Skeletal muscle tissue (tissue), 4 donors: ENCODE results near the gene SYT8. TPM values are rescaled to one million over a fixed set of nuclear protein-coding genes. Genes with fewer than 3 reads are reported as not detected.
"Not testable (repeated sequence)": the region's sequence is repeated elsewhere in the genome, so short reads cannot be mapped to it uniquely, and the experiment has no call there.

ENCODE experiments used
- H3K27ac ChIP-seq: one replicate; pipeline ENCODE4 v1.7.0; 2013; ENCODE audit warnings: mild to moderate bottlenecking, low read depth, low read length, inconsistent platforms
- H3K27me3 ChIP-seq, 3 donors: one replicate each; pipeline ENCODE4 v1.7.0; 2013; ENCODE audit warnings: low read length in 3 of 3; ENCODE audit not compliant: control insufficient read depth in 3 of 3, insufficient read depth in 3 of 3
- H3K36me3 ChIP-seq, 3 donors: one replicate each; pipeline ENCODE4 v1.7.0; 2013; ENCODE audit warnings: low read length in 3 of 3; ENCODE audit not compliant: control insufficient read depth in 3 of 3, insufficient read depth in 3 of 3
- H3K4me1 ChIP-seq, 3 donors: one replicate each; pipeline ENCODE4 v1.7.0; 2013; ENCODE audit warnings: low read length in 3 of 3, mild to moderate bottlenecking in 3 of 3; ENCODE audit not compliant: control insufficient read depth in 3 of 3, insufficient read depth in 3 of 3
- H3K4me3 ChIP-seq, 3 donors: one replicate each; pipeline ENCODE4 v1.7.0; 2013; ENCODE audit warnings: low read length in 3 of 3
- H3K9ac ChIP-seq, 3 donors: one replicate each; pipeline ENCODE4 v1.7.0; 2013; ENCODE audit warnings: low read length in 3 of 3, mild to moderate bottlenecking in 3 of 3, moderate library complexity in 2 of 3, low read depth in 1 of 3
- H3K9me3 ChIP-seq, 3 donors: one replicate each; pipeline ENCODE4 v1.7.0; 2013; ENCODE audit warnings: low read length in 3 of 3; ENCODE audit not compliant: control insufficient read depth in 3 of 3
- total RNA-seq: library from RNA; depleted of rRNA; stranded (reverse); fragments of >200 nt; gene quantifications from one replicate; pipeline ENCODE4 v1.2.3, GENCODE V29; 2014
- donor health status: Osteomylitis.

The SYT8 gene
- total RNA-seq, 1 donor from 2014 or later = not detected

DNA sequence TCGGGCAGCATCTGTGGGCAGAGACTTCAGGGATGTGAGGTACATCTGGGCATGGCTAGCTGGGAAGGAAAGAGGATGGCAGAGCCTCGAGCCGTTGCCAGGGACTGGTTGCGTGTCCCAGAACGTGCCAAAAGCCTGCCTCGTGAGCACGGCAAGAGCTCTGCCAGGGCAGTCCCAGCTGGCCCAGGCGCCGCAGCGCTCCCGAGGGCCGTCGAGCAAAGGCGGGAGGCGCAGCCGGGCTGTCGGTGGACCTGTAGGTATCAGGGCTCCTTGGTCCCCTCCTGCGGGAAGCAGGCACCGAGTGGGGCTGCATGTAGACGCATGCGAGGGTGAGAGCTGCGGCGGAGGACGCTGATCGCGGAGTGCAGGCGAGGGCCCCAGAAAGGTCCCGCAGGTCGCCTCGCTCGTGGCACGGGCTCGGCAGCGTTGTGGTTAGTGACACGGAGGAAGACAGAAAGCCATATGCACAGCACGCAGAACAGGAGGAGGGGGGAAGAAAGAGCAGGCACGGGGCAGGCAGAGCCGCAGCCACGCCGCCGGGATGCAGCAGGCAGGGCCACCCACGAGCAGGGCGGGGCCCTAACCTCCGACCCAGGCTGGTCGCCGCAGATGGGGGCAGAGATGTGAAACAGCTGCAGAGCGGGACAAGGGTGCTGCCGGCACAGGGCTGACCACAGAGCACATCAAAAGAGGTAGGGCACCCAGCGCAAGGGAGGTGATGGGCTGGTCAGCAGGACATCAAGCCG, 36.1 kb downstream of the SYT8 start:
- Histone ChIP-seq H3K36me3 (peaks cover 0 to 3% (median 0%) of the 10 kb centered on the region in 3 donors), H3K9ac (peak overlapping the region; percentile 38 to 76 (median 51)), H3K4me1 (peaks cover 12 to 56% (median 24%) of the 10 kb centered on the region in 3 donors), H3K27ac (peak overlapping the region; percentile 40), H3K9me3 (no peaks in the 10 kb centered on the region), H3K4me3 (peak overlapping the region; percentile 61 to 78 (median 66)), H3K27me3 (peaks cover 40 to 80% (median 41%) of the 10 kb centered on the region in 3 donors)

DNA sequence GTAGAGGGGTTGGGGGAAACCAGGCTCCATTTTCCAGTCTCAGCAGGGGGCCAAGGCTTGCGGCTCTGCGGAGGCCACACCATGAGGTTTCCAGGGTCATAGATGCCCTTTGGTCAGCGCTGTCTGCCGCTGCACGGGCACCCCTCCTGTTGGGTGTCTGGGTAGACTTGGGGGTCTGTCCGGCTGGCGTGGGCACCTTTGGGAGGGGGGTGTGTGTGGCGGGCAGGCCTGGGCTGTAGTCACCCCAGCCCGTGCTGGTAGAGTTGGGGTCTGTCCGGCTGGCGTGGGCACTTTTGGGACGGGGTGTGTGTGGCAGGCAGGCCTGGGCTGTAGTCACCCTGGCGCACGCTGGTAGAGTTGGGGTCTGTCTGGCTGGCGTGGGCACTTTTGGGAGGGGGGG, 36.7 kb downstream of the SYT8 start:
- H3K27me3 ChIP-seq = peaks cover 40 to 80% (median 44%) of the 10 kb centered on the region in 3 donors
- H3K4me3 ChIP-seq = peak overlapping the region; percentile 61 to 78 (median 66)
- peaks cover 18 to 60% (median 29%) of the 10 kb centered on the region in 3 donors for H3K4me1 ChIP-seq
- peaks cover 0 to 3% (median 0%) of the 10 kb centered on the region in 3 donors for H3K36me3 ChIP-seq
- H3K9me3 ChIP-seq = no peaks in the 10 kb centered on the region
- H3K27ac ChIP-seq = peak overlapping the region; percentile 40
- peak overlapping the region; percentile 6 to 76 (median 43) for H3K9ac ChIP-seq

DNA sequence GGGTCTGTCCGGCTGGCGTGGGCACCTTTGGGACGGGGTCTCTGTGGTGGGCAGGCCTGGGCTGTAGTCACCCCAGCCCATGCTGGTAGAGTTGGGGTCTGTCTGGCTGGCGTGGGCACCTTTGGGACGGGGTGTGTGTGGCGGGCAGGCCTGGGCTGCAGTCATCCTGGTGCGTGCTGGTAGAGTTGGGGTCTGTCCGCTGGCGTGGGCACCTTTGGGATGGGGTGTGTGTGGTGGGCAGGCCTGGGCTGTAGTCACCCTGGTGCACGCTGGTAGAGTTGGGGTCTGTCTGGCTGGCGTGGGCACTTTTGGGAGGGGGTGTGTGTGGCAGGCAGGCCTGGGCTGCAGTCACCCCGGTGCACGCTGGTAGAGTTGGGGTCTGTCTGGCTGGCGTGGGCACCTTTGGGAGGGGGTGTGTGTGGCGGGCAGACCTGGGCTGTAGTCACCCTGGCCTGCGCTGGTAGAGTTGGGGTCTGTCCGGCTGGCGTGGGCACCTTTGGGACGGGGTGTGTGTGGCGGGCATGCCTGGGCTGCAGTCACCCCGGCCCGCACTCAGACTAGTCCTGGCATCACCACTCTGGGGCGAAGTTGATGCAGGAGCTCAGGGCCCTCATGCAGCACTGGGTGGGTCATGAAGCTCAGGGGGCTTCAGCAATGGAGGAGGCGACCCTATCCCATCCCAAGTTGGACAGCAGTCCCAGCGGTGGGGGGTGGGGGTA, 37.6 kb downstream of the SYT8 start:
- peaks cover 40 to 78% (median 44%) of the 10 kb centered on the region in 3 donors for H3K27me3 ChIP-seq
- peaks cover 0 to 3% (median 0%) of the 10 kb centered on the region in 3 donors for H3K36me3 ChIP-seq
- H3K9me3 ChIP-seq = no peaks in the 10 kb centered on the region
- H3K4me3 ChIP-seq = peak overlapping the region; percentile 52 to 78 (median 61)
- H3K27ac ChIP-seq = peak overlapping the region; percentile 25
- H3K9ac ChIP-seq = peak overlapping the region in 2 of 3 donors; percentile 6 to 76
- peaks cover 23 to 67% (median 34%) of the 10 kb centered on the region in 3 donors for H3K4me1 ChIP-seq

DNA sequence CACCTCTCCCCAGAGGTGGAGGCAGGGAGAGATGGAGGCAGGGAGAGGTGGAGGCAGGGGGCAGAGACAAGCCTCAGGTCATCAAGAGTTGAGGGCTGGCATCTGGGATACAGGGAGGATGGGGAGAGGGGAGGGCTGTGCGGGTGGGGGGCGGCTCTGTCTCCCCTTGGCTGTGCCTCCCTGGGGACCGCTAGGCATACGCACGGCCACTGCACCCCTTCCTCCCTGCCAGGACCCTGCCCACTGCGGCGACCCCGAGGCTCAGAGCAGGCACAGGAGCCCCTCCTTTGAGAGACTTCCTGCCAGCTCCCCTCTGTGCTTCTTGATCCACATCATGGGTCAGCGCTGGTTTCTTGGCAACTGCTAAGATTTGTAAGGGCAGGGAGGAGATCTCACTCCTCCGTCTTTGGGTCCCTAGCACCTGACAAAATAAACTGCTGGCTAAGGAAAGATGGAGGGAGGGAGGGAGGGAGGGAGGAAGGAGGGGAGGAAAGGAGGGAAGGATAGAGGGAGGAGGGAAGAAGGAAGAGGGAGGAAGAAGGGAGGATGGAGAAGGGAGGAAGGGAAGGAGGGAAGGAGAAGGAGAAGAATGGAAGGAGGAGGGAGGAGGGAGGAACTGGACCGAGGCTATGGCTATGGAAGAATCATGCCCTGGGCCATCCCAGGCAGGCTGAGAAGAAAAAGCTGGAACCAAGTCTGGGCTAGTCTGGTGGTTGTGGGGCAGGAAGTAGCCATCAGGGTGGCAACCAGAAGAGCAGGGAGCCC, 38.4 kb downstream of the SYT8 start:
- Histone ChIP-seq H3K27ac (peak overlapping the region; percentile 36), H3K9me3 (no peaks in the 10 kb centered on the region), H3K4me1 (peaks cover 26 to 69% (median 37%) of the 10 kb centered on the region in 3 donors), H3K27me3 (peaks cover 40 to 72% (median 44%) of the 10 kb centered on the region in 3 donors), H3K9ac (peak overlapping the region in 1 of 3 donors; percentile 76), H3K36me3 (peaks cover 0 to 3% (median 0%) of the 10 kb centered on the region in 3 donors), H3K4me3 (peak overlapping the region; percentile 22 to 78 (median 61))

DNA sequence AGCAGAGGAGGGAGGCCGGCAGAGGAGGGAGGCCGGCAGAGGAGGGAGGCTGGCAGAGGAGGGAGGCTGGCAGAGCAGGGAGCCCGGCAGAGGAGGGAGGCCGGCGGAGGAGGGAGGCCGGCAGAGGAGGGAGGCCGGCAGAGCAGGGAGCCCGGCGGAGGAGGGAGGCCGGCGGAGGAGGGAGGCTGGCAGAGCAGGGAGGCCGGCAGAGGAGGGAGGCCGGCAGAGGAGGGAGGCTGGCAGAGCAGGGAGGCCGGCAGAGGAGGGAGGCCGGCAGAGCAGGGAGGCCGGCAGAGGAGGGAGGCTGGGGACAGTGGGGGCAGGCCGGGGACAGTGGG, 39.0 kb downstream of the SYT8 start:
- peaks cover 24 to 65% (median 31%) of the 10 kb centered on the region in 3 donors for H3K4me1 ChIP-seq

DNA sequence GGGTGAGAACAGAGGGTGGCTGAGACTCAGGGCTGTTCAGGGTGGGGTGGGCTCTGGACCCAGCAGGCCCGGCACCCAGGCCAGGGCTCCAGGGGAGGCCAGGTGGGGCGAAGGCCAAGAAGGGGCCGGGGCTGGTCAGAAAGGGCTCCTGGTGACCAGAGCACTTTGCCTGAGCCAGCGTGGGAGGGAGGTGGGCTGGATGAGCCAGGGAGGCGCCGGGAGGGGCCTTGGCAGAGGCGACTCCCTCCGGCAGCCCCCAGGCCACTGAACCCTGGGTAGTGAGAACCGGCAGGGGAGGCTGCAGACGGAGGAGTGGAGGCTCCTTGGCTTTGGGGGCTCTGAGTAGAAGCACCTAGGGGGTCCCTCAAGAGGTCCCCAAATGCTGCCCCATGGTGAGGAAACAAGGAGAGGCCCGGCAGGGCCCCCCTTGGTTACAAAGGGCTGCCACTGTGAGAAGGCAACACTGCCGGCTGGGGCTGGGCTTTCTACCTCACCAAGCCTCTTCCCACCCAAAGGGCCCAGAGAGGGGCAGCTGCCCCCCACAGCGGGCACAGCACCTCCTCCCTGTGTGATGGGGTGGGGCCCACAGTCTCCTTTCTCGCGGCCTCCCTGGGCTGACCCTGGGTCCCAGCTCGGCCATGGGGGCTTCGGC, 39.8 kb downstream of the SYT8 start:
- Histone ChIP-seq H3K27ac (peak overlapping the region; percentile 36), H3K4me3 (peak overlapping the region in 1 of 3 donors; percentile 14), H3K4me1 (peaks cover 27 to 64% (median 29%) of the 10 kb centered on the region in 3 donors), H3K27me3 (peaks cover 32 to 58% (median 33%) of the 10 kb centered on the region in 3 donors)
- H3K9ac ChIP-seq, H3K36me3 ChIP-seq, H3K9me3 ChIP-seq: not testable (repeated sequence)

More for the DNA sequence above, 39.0 kb downstream of the SYT8 start:
- H3K9me3 ChIP-seq, H3K36me3 ChIP-seq, H3K4me3 ChIP-seq: not testable (repeated sequence)
- H3K27me3 ChIP-seq = peaks cover 39 to 66% (median 40%) of the 10 kb centered on the region in 3 donors
- peak overlapping the region; percentile 36 for H3K27ac ChIP-seq
- peak overlapping the region in 1 of 3 donors; percentile 54 for H3K9ac ChIP-seq

DNA sequence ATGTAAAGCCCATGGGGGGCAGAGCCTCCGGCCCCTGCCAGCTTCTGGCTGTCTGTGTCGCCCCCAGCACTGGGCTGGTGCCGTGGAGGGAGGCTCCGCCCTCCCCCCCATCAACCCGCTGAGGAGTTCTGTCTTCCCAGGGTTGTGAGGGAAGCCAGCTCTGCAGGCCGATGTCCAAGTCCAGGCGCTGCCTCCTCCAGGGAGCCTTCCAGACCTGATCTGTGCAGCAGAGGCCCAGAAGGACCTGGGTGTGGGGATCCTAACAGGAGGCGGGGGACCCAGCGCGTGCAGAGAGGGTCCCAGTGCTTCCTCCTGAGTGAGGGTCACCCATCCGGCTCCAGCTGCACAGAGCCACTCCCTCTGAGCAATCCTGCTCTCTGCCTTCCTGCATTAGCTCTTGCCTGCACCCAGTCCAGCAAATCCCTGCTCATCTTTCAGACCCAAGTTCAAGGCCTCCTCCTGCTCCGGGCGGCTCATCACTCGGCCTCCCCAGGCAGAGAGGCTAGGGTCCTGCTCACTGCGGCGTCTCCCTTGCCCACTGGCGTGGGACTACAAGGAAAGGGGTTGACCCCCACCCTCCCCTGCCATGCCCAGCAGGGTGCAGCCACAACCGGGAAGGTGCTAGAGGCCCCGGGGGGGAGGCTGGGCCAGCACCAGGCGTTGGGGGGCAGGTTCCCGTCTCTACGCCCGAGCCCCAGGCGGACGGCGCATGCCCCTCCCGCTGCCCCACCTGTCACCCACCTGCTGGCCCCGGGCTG, 40.5 kb downstream of the SYT8 start:
- Histone ChIP-seq H3K36me3 (peaks cover 0 to 3% (median 0%) of the 10 kb centered on the region in 3 donors), H3K9ac (peak overlapping the region in 1 of 3 donors; percentile 57), H3K4me3 (peak overlapping the region in 1 of 3 donors; percentile 43), H3K27ac (peak overlapping the region; percentile 60), H3K9me3 (no peaks in the 10 kb centered on the region), H3K27me3 (peaks cover 27 to 51% (median 31%) of the 10 kb centered on the region in 3 donors), H3K4me1 (peaks cover 34 to 65% (median 35%) of the 10 kb centered on the region in 3 donors)

DNA sequence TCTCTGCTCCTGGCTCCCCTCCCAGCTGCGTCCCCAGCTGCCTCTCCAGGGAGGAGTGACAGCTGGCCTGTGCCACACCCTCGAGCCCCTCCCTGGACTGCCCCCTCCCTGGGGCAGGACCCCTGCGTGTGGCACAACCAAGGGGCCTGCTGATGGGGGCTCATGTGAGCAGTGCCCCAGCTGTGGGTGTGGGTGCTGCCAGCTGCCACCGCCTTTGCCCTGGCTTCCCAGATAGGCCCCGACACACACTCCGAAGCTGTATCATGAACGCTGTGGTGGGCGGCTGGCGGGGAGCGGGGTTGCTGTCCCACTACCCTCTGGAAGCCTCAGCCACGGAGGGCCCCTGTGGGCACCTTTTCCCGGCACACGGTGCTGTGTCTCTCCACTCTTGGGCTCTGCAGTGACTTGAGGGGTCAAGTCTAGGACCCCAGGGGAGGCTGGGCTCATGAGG, 41.1 kb downstream of the SYT8 start:
- H3K9me3 ChIP-seq, H3K36me3 ChIP-seq: not testable (repeated sequence)
- Histone ChIP-seq H3K4me3 (peak overlapping the region in 2 of 3 donors; percentile 23 to 41), H3K4me1 (peaks cover 38 to 65% (median 41%) of the 10 kb centered on the region in 3 donors), H3K27ac (peak overlapping the region; percentile 60), H3K27me3 (peaks cover 21 to 49% (median 27%) of the 10 kb centered on the region in 3 donors), H3K9ac (peak overlapping the region; percentile 51 to 75 (median 53))
